GM10847 (cell line): ENCODE results near the gene ULK4.

ENCODE experiments used
- POLR2A ChIP-seq: IDR thresholded peaks from 2 replicates; pipeline ENCODE4 v1.6.1; 2011; ENCODE audit not compliant: insufficient read length; ENCODE audit errors: extremely low read depth

Gene ULK4

DNA sequence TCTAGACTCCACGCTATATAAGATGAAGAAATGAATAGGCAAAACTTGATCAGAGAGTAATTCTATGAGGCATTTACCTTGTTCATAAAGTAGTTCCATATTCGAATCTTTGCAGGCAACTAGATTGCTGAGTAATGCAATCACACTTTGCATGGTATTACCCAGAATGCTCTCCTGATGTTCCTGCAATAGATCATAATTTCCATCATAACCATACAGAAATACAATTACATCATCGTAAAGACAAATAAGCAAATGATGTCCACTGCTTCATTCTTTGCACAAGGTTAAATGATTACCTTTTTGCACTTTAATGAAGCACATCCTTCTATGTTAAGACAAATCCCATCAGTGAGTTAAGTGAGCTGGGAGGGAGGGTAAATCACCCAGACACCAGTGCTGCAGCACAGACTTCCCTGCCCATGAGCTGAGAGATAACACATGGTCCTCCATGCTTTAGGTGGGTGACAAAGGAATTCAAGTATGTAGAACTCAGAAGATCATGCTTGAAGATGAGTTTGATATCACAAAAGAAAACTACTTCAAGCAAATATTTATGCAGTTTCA lies 395.9 kb downstream of the ULK4 start:
- no peak for TF ChIP-seq POLR2A

DNA sequence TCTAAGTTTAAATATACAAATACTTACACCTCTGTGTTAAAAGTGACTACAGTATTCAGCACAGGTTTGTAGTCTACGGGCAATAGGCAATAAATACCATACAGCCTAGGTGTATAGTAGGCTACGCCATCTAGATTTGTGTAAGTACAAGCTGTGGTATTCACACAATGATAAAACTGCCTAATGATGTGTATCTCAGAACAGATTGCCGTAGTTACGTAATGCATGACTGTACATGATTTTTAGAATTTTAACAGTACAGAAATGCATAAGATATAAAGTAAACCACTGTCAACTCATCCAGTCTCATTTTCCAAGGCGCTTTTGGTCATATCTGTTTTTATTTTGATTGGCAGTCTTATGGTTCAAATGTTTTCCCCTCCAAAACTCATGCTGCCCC lies 396.9 kb downstream of the ULK4 start:
- no peak for TF ChIP-seq POLR2A

DNA sequence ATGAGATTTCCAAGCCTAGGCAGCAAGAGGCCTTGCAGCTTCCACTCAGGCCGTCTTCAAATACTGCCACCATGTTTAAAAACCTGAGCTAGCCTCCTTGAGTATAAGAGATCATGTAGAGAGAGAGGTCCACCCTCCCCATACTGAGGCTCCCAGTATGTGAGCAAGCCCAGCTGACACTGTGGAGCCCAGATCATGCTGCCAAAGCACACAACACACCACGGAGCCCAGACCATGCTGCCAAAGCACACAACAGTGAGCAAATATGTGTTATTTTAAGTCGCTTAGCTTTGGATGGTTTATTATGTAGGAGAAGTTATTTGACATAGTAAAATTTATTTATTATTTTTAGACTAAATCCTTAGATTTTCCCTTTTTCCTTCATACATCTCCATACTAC lies 428.9 kb downstream of the ULK4 start:
- no peak for TF ChIP-seq POLR2A

DNA sequence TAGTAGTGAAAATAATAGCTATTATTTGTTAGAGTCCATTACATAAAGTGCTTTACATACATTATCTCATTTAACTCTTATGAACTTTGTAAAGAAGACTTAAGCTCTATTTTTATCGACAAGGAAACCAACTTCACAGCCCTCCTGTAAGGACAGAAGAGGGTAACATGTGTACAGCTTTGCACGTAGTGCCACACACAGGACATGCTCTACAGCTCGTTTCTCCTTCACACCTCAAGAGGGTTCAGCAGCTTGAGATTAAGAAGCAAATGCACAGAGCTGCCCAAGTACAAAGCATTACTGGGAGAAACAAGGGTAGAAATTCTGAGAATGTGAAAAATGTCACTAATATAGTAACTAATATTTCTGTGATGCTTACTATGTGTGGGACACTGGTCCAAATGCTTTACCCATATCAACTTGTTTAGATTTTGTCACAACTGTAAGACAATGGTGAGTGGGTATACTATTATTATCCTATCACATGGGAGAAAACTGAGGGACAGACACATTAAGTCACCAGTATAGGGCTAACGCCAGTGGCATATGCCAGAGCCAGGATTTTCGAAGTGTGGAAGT lies 434.8 kb downstream of the ULK4 start:
- no peak for TF ChIP-seq POLR2A

DNA sequence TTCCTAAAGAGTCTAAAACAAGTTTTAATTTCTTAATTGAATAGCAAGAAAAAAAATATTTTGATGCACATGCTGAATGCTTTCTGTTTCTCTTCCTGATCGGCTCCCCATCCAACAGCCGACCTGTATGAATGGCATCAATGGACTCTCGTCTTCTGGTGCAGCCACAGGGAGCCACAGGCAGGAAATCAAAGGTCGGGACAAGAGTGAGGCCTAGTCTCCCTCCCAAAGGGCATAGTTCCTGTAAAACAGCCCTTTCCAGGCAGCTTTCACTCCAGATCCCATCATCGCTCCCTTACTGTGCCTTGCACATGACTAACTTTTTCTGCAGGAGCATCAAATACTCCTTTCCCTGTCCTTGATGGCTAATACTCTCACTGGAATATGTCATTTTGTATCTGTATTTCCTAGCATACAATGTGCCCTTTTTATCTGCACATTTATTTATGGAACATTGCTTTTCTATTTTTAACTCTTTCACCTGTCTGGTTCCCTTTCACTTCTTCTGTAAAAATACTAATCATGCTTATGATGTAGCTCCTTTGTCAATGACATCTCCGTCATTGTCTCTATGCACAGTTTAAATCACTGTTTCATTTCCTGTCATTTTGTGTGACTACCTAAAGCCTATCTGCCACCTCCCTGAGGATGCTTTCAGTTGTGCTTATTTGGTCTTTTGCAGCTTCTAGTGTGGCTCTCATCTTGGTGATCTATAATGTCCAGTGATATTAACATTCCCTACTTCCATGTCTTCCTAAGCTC lies 436.4 kb downstream of the ULK4 start:
- no peak for TF ChIP-seq POLR2A

DNA sequence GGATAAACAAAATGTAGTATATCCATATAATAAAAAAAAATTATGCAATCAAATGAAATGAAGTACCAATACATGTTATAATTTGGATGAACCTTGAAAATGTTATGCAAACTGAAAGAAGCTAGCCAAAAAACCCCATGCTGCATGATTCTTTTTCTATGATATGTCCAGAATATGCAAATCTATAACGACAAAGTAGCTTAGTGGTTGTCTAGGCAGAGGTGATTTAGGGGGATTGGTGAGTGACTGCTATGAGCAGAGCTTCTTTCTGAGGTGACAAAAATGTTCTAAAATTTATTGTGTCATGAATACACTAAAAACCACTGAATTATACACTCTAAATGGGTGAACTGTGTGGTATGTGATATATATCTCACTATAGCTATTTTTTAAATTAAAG lies 438.0 kb downstream of the ULK4 start:
- no peak for TF ChIP-seq POLR2A

DNA sequence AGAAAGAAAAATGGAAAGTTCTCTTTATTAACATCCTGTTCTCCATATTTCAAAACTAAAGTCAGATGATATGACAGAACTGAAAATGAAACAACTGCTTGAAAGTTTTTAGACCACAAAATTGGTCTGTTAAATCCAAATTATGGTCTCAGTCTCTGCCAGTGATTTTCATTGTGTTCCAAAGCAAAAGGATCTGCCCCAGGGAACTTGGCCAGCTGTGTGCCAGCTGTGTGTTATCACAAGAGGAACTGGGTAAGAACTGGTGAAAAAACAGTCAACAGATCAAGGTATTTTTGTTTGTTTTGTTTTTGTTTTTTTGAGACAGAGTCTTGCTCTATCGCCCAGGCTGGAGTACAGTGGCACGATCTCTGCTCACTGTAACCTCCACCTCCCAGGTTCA lies 439.3 kb downstream of the ULK4 start:
- TF ChIP-seq POLR2A = no peak

DNA sequence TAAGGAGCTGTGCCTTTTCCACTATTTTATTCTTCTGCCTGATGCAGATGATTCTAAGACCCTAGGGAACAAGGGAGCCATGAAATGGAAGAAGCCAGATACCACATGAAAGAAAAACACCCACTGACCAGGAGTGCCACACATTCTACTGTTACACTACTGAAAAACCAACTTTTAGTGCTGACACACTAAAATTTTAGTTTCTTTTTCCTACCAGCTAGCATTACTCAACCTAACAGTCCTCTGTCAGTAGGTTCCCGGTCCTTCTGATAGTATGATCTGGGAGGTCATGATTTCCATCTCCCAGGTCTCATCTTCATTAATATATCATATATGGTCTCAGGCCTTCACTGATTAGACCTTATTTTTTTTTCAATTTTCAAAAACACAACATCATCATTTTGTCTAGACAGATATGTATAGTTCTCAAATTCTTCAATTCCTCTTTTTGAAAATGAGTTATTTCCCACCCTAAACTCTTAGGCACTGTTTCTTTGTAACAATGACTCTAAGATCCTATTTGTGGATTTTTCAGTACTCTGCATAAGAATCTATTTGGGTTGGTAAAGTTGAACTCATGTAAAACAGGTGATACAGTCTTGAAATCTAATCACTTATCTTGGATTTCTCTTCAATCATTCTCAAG lies 440.8 kb downstream of the ULK4 start:
- TF ChIP-seq POLR2A = no peak

DNA sequence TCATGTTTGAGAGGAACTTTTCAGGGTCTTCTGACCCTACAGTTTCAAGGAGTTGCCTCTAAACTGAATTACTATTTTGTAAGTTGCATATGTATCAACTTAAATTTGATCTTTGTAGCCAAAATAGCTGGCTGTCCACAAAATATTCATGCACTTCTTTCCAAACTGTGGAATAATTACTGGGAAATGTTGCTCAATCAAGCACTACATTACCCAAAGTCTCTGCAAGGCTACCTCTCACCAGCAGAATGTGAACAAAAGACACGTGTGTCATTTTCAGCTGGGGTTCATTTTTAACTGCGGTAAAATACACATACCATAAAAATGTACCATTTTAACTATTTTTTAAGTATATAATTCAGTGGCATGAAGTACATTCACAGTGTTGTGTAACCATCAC lies 442.2 kb downstream of the ULK4 start:
- TF ChIP-seq POLR2A = no peak

DNA sequence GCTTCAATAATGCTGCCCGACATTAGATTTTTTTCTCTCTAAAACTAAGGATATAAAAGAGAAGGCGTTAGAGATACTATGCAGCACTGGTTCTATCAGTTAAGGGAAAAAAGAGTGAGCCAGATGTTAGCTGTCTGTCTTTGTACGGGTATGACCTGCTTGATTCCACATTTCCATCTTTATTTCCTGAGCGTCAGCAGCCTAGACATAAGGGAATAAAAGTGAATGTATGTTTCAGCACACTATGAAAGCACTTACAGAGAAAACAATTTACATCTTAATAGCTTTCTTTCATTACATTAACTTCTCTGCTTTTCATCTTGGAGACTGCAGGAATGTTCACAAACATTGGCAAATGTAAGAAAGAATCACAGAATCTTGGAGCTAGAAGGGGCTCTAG lies 443.3 kb downstream of the ULK4 start:
- no peak for TF ChIP-seq POLR2A

DNA sequence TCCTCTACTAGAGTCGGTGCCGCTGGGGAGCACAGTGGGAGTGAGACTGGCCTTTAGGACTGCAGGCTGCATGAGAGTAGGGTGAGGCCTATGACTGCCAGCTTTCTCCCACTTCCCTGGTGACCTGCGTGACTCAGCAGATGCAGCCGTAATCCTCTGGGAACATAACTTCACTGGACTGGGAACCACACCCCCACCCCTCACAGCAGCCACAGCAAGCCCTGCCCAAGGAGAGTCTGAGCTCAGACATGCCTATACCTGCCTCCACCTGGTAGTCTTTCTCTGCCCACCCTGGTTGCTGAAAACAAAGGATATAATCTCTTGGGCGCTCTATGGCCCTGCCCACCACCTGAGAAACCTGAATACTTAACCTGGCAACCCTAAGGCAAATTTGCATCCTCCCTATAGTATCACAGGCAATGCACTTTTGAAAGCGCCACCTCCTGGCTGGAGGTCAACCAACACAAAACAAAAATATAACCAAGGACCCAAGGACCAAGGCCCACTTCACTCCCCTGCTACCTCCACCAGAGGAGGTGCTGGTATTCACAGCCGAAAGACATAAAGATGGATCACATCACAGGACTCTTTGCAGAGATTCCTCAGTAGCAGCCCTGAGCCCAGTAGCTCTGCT lies 453.7 kb downstream of the ULK4 start:
- TF ChIP-seq POLR2A = no peak

DNA sequence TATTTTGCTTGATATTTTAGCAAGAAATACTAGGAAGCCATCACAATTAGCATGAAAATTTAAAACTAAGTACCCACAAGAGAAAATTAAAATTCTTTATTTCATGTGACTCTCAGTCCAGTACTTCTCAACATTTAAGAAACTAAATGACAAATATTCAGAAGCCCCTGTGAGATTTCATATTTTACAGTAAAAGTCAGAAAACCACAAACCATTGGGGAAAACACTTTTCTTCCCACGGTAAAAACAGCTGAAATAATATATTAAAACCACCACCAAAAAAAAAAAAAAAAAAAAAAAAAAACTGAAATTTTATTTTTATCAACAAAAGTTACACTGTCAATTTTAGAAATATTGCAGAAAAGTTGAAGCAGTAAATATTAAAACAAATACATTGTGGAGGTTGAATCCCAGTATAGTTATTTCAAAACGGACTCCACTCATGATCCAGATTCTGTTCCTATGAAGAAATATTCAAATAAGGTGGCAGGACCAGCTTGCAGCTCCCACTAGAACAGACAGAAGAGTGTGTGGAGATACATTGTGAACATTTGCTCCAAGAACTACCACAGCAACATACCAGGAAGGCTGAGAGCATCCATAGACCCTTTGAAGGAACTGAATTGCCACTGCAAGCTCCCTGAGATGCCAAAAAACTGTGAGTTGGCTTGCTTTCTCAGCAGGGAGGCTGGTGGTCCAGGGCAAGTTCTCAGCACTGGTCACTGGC lies 454.4 kb downstream of the ULK4 start:
- no peak for TF ChIP-seq POLR2A

DNA sequence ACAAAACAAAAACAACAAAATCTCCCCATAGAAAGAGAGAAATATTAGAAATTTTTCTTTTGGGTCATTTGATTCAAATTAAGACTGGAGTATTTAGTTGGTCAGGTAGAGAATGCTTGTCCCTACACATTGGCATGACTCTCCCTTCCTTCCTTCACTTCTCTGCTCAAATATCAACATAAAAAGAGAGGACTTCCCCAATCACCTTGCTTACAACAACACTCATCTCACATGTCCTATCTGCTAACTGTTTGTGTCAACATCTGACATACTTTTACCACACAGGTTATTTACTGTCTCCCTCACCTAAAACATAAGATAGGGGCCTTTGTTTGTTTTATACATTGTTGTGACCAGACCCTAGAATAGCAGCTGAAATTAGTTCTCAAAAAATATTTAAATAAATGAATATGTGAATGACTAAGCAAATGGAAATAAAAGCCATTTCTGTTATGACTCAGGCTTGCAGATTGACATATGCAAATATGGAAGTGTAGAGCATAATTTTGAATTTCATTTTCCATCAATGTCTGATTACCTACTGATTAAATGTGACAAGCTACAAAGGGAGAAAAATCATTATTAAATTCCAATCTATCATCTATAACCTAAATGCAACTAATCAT lies 457.8 kb downstream of the ULK4 start:
- no peak for TF ChIP-seq POLR2A

DNA sequence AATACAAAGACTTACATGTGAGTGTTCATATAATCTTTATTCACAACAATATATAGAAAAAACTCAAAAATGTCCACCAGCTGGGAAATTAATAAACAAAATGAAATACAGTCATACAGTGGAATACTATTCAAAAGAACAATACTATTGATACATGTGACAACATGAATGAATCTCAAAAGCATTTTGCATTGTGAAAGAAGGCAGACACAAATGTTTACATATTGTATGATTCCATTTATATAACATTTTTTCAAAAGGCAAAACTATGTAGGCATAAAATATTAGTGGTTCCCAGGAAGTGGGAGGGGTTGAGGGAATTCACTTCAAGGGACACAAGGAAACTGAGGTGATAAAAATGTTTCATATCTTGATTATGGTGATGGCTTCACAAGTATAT lies 459.4 kb downstream of the ULK4 start:
- no peak for TF ChIP-seq POLR2A

DNA sequence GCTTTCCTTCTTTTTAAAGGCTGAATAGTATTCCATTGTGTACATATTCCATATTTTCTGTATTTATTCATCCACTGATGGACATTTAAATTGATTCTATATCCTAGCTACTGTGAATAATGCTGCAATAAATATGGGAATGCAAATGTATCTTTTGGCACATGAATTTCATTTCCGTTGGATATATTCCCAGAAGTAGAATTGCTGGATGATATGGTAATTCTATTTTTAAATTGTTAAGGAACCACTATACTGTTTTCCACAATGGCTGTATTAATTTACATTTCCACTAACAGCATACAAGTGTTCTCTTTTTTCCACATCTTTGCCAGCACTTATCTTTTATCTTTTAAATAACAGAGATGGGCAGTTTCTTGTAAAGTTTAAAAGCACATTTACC lies 459.9 kb downstream of the ULK4 start:
- TF ChIP-seq POLR2A = no peak
